Activated CD4-positive, alpha-beta memory T cell treated with anti-CD3 and anti-CD28 coated beads for 36 hours (primary cell): ENCODE data around the gene RSAD1. TPM values are rescaled to one million over a fixed set of nuclear protein-coding genes. Genes with fewer than 3 reads are reported as not detected.

ENCODE experiments used
- CTCF ChIA-PET: fragments of 350-600 bp; sonication (Branson Sonifier 250); formaldehyde crosslinking; loops from one replicate; lab custom pipeline; 2021; ENCODE audit warnings: antibody characterized with exemption, inconsistent platforms; lab: Charles Lee
- POLR2A ChIA-PET: fragments of 350-600 bp; sonication (Branson Sonifier 250); formaldehyde crosslinking; loops from one replicate; lab custom pipeline; 2021; ENCODE audit warnings: antibody characterized with exemption; lab: Charles Lee
- DNase-seq: peaks from one replicate; pipeline ENCODE4 v3.0.0-alpha.2; 2020
- H3K27ac Mint-ChIP-seq: one replicate; pipeline ENCODE4 v1.8.0; 2021; ENCODE audit warnings: mixed read lengths
- H3K27me3 Mint-ChIP-seq: one replicate; pipeline ENCODE4 v1.8.0; 2021; ENCODE audit warnings: mixed read lengths
- H3K36me3 Mint-ChIP-seq: one replicate; pipeline ENCODE4 v1.8.0; 2021; ENCODE audit warnings: mixed read lengths
- H3K4me1 Mint-ChIP-seq: one replicate; pipeline ENCODE4 v1.8.0; 2021; ENCODE audit warnings: low read depth, mixed read lengths
- H3K4me3 Mint-ChIP-seq: one replicate; pipeline ENCODE4 v1.8.0; 2021; ENCODE audit warnings: mild to moderate bottlenecking, mixed read lengths
- H3K9me3 Mint-ChIP-seq: one replicate; pipeline ENCODE4 v1.8.0; 2021; ENCODE audit warnings: mixed read lengths
- intact Hi-C: fragments of 100-400 bp; cut with micrococcal nuclease; formaldehyde crosslinking; loops from one replicate; pipeline ENCODE4 v1.15.1; 2023
- total RNA-seq, 2 experiments: library from RNA; stranded (reverse); gene quantifications; one replicate each; pipeline ENCODE4 v1.2.3, GENCODE V29; 2021

The RSAD1 gene
- total RNA-seq, 2 experiments from 2014 or later, result 31.9 to 37.2 TPM

DNA sequence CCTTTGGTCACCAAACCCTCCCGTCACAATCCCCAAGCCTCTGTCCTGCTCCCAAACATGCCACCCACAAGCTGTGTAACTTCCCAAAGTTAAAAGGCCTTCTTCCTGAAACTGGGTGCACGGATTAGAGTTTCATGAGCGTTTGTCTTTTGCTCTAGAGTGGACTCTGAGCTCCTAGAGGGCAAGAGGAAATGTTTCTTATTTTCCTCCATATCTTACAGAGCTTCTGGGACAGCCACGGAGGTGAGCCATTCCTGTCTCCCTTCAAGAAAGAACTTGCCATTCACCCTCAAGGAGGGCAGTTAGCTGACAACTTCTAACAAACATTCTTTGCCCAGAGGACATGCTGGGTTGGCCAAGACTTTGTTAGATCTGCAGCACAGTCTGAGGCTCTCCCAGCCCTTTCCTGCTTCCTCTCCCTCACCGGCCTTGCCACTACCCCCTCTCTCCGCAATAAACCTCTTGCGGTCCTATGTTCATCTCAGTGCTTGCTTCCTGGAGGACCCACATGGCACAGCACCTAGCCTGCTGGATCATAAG lies 27.0 kb downstream of the RSAD1 start:
- no peak overlapping the region for H3K4me3 Mint-ChIP-seq
- no peaks in the 10 kb centered on the region for H3K36me3 Mint-ChIP-seq
- no peak overlapping the region for H3K27ac Mint-ChIP-seq
- ChIA-PET CTCF (interaction anchor here (0.8 to 1.8 kb wide), 5 partner anchors 18 to 123 kb away, joined by 3 to 5 read pairs (median 4); partner anchors contain the start of genes LRRC59 and RSAD1), POLR2A (interaction anchor here (1.0 kb wide), 1 partner anchor 10 kb away, joined by 3 read pairs; no protein-coding TSS in a partner anchor)
- no peaks in the 10 kb centered on the region for H3K9me3 Mint-ChIP-seq
- intact Hi-C loops, result no loop called here
- no peaks in the 10 kb centered on the region for H3K27me3 Mint-ChIP-seq
- DNase-seq, result no peak
- peaks cover 30% of the 10 kb centered on the region for H3K4me1 Mint-ChIP-seq

DNA sequence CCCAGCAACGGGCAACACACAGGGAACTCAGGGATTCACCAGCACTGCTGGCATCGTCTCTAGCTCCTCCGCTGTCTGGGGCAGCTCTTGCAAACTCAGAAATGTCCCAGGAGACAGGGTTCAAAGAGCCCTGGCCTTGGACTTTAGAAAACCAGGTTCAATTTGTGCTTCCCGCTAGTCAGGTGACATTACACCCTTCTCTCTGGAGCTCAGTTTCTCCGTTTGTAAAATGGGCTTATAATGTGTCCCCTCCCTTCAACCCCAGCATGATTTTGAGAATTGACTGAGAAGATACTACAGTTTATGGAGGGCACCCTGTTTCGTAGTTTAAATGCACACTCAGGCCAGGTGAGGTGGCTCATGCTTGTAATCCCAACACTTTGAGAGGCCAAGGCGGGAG lies 27.6 kb downstream of the RSAD1 start:
- intact Hi-C loops, result no loop called here

GRCh38 chr17:50507871-50508572 lies 29.4 kb downstream of the RSAD1 start, which contains the start of gene MYCBPAP:
TSS of gene MYCBPAP (plus strand) at chr17:50508439. CDS start at chr17:50508675, 236 bp downstream.
- H3K9me3 Mint-ChIP-seq, result no peaks in the 10 kb centered on the region
- ChIA-PET POLR2A (no interaction called here), CTCF (interaction anchor here (1.2 to 1.4 kb wide), 2 partner anchors 29 to 34 kb away, joined by 3 to 7 read pairs; partner anchors contain the start of gene RSAD1)
- H3K27me3 Mint-ChIP-seq, result no peaks in the 10 kb centered on the region
- no peaks in the 10 kb centered on the region for H3K36me3 Mint-ChIP-seq
- DNase-seq, result peak; percentile 90
- intact Hi-C loops, result no loop called here
- peaks cover 49% of the 10 kb centered on the region for H3K4me1 Mint-ChIP-seq
- peak within 1 kb of the TSS; percentile 82 for H3K27ac Mint-ChIP-seq
- H3K4me3 Mint-ChIP-seq, result peak within 1 kb of the TSS; percentile 95

More for the DNA sequence above, 27.6 kb downstream of the RSAD1 start:
- ChIA-PET CTCF (interaction anchor here (1.0 to 1.8 kb wide), 5 partner anchors 18 to 306 kb away, joined by 3 to 5 read pairs (median 4); partner anchors contain the start of genes LRRC59 and RSAD1), POLR2A (interaction anchor here (1.0 kb wide), 1 partner anchor 9 kb away, joined by 3 read pairs; no protein-coding TSS in a partner anchor)
- peaks cover 36% of the 10 kb centered on the region for H3K4me1 Mint-ChIP-seq
- H3K27ac Mint-ChIP-seq, result no peak overlapping the region
- H3K9me3 Mint-ChIP-seq, result no peaks in the 10 kb centered on the region
- no peak overlapping the region for H3K4me3 Mint-ChIP-seq
- no peaks in the 10 kb centered on the region for H3K27me3 Mint-ChIP-seq
- no peak for DNase-seq
- H3K36me3 Mint-ChIP-seq, result no peaks in the 10 kb centered on the region

DNA sequence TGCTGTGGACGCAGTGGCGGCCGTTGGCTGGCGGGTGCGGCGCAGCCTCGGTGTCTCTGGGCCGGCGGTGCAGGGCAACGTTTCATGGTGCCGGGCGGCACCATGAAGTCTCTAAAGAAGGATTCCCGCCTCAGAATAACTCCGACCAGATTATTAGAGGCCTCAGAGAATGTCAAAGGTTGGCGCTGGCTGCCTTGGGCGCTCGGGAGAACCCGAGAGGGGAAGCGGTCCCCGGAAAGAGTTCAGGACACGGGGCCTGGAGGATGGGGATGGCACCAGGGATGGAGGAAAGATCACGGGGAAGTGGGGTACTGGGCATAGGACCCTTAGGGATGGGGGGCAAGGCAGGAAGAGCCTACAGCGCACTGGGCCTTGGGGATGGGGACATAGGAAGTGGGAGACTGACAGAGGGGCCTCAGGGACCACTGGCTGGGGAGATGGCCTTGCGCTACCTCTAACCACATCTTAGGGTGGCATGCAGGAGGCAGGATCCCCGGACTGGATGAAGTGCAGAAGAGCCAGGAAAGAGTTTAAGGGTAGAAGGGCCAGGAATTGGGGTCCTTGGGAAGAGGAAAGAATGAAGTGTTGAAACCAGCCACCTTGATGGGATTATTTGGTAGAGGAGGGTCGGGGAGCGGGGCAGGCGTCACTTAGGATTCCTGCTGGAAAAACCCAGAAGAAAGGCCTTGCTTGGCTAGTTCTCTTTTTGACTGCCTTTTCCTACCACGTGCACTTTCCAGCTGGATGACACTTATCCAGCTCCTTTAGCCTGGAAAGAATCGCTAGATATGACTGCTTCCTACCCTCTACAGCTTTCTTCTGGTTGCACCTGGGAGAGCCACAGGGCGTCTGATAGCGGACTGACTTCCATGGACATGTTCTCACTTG lies 30.2 kb downstream of the RSAD1 start:
- Mint-ChIP-seq H3K4me1 (peaks cover 45% of the 10 kb centered on the region), H3K27ac (peak overlapping the region; percentile 81), H3K9me3 (no peaks in the 10 kb centered on the region), H3K36me3 (no peaks in the 10 kb centered on the region), H3K27me3 (no peaks in the 10 kb centered on the region), H3K4me3 (peak overlapping the region; percentile 95)
- POLR2A ChIA-PET, result interaction anchor here (1.9 kb wide), 1 partner anchor 163 kb away, joined by 4 read pairs; the partner anchor contains the start of gene XYLT2
- intact Hi-C loops, result no loop called here
- no peak for DNase-seq
- CTCF ChIA-PET, result interaction anchor here (0.7 to 1.8 kb wide), 3 partner anchors 8 to 27 kb away, joined by 4 to 5 read pairs (median 5); no protein-coding TSS in a partner anchor

DNA sequence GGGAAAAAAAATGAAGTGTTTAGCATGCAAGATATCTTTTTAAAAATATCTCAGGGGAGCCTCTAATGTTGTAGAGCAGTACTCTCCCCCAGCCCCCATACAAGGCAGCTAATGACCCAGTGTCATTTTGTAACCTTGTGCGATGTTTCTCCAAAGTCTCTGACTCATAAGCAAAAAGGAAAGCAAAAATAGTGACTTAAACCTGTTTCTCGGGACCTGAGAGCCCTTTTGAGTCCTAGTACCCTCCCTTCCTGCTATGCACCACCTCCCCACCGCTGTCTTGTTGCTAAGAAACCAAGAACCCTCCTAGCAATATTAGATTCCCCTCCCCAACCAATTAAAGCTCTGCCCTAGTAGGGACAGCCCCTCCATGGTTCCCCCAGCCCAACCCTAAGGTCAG lies 32.4 kb downstream of the RSAD1 start:
- DNase-seq, result peak; percentile 80
- Mint-ChIP-seq H3K4me3 (peak overlapping the region; percentile 25), H3K4me1 (peaks cover 37% of the 10 kb centered on the region), H3K9me3 (no peaks in the 10 kb centered on the region), H3K36me3 (no peaks in the 10 kb centered on the region), H3K27ac (peak overlapping the region; percentile 75), H3K27me3 (no peaks in the 10 kb centered on the region)
- intact Hi-C loops, result loop anchor here (1.0 to 2.0 kb wide), 4 partner anchors 23 to 32 kb away; partner anchors contain the start of gene RSAD1
- ChIA-PET CTCF (interaction anchor here (1.0 to 2.3 kb wide), 7 partner anchors 10 to 115 kb away, joined by 3 to 10 read pairs (median 6); partner anchors contain the start of gene EPN3), POLR2A (interaction anchor here (0.8 to 1.9 kb wide), 5 partner anchors 8 to 165 kb away, joined by 3 to 4 read pairs (median 3); partner anchors contain the start of gene XYLT2)

- no peak overlapping the region for H3K4me3 Mint-ChIP-seq
- peaks cover 42% of the 10 kb centered on the region for H3K4me1 Mint-ChIP-seq
- H3K27me3 Mint-ChIP-seq, result no peaks in the 10 kb centered on the region
- no peak overlapping the region for H3K27ac Mint-ChIP-seq
- POLR2A ChIA-PET, result no interaction called here
- CTCF ChIA-PET, result no interaction called here
- H3K36me3 Mint-ChIP-seq, result no peaks in the 10 kb centered on the region
- no peak for DNase-seq
- H3K9me3 Mint-ChIP-seq, result no peaks in the 10 kb centered on the region
- intact Hi-C loops, result no loop called here
Observed at GRCh38 chr17:50513495-50513894, 34.8 kb downstream of the RSAD1 start.

GRCh38 chr17:50514388-50514787 lies 35.7 kb downstream of the RSAD1 start:
- CTCF ChIA-PET, result no interaction called here

DNA sequence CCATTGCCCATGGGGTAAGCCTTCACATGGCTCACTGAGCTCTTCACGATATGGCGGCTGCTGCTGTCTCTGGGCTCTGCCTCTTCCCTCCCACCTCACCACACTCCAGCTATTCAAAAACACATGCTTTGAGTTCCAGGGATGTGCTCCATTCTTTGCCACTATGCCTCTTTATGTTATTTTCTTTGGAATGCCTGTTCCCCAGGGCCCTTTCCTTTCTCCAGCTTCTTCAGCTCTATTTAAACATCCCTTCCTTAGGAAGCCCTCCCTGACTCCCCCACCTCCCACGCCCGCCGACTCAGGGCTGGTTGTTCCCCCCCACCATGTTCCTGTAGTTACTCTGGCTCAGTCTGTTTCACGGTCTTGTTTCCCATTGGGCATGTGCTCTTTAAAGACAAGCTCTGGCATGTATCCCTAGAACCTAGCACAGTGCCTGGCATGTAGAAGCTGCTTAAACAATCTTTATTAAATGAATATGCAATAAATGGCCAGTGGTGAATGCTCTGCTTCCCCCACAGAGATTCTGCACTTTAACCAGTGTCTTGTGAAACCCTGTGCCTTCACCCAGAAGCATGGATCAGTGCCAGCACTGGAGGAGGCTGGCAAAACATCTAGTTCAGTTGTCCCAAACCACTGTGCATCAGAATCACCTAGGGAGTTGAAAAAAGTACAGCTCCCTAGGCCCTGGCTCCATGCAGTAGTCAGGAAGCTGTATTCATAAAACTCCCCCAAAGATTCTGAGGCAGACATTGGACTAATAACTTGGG lies 36.5 kb downstream of the RSAD1 start:
- no peak for DNase-seq
- ChIA-PET POLR2A (interaction anchor here (0.7 kb wide), 1 partner anchor 9 kb away, joined by 3 read pairs; no protein-coding TSS in a partner anchor), CTCF (no interaction called here)
- no peaks in the 10 kb centered on the region for H3K9me3 Mint-ChIP-seq
- H3K27me3 Mint-ChIP-seq, result no peaks in the 10 kb centered on the region
- no peaks in the 10 kb centered on the region for H3K36me3 Mint-ChIP-seq
- H3K27ac Mint-ChIP-seq, result no peak overlapping the region
- intact Hi-C loops, result no loop called here
- no peak overlapping the region for H3K4me3 Mint-ChIP-seq
- H3K4me1 Mint-ChIP-seq, result peaks cover 30% of the 10 kb centered on the region

More at GRCh38 chr17:50514388-50514787, 35.7 kb downstream of the RSAD1 start:
- Mint-ChIP-seq H3K4me3 (no peak overlapping the region), H3K4me1 (peaks cover 37% of the 10 kb centered on the region), H3K9me3 (no peaks in the 10 kb centered on the region), H3K36me3 (no peaks in the 10 kb centered on the region), H3K27ac (no peak overlapping the region), H3K27me3 (no peaks in the 10 kb centered on the region)
- POLR2A ChIA-PET, result no interaction called here
- no peak for DNase-seq
- intact Hi-C loops, result no loop called here

DNA sequence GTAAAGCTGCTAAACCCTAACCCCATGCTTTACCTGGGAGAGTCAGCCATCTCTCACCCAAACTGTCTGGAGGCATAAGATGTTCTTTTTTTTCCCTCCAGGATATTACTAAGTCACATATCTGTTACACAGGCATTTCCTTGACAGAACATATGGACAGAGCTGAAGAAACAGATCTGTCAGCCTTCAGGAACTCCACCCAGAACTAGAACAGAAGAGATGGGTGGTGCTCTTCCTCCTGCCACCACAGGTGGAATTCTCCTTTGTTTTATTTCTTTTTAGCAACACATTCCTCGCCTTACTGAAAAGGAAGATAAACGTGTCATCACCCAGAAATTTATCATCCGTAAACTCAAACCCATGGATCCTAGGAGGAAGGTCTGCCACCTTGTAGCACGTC lies 38.4 kb downstream of the RSAD1 start:
- peaks cover 14% of the 10 kb centered on the region for H3K4me1 Mint-ChIP-seq
- DNase-seq, result no peak
- H3K9me3 Mint-ChIP-seq, result no peaks in the 10 kb centered on the region
- no peaks in the 10 kb centered on the region for H3K36me3 Mint-ChIP-seq
- ChIA-PET CTCF (interaction anchor here (0.7 to 1.3 kb wide), 2 partner anchors 16 to 35 kb away, joined by 3 to 5 read pairs; no protein-coding TSS in a partner anchor), POLR2A (no interaction called here)
- peak overlapping the region; percentile 14 for H3K27ac Mint-ChIP-seq
- no peak overlapping the region for H3K4me3 Mint-ChIP-seq
- H3K27me3 Mint-ChIP-seq, result no peaks in the 10 kb centered on the region
- intact Hi-C loops, result no loop called here

GRCh38 chr17:50517504-50518383 lies 39.1 kb downstream of the RSAD1 start:
- CTCF ChIA-PET, result interaction anchor here (0.7 to 1.3 kb wide), 4 partner anchors 16 to 432 kb away, joined by 3 to 5 read pairs (median 4); no protein-coding TSS in a partner anchor
- no peak for DNase-seq
- Mint-ChIP-seq H3K36me3 (no peaks in the 10 kb centered on the region), H3K4me3 (no peak overlapping the region), H3K9me3 (no peaks in the 10 kb centered on the region), H3K27ac (peak overlapping the region; percentile 14), H3K4me1 (peaks cover 9% of the 10 kb centered on the region), H3K27me3 (no peaks in the 10 kb centered on the region)
- intact Hi-C loops, result no loop called here
- POLR2A ChIA-PET, result no interaction called here
